ENCODE results near the gene RBM27. TPM values are rescaled to one million over a fixed set of nuclear protein-coding genes. Genes with fewer than 3 reads are reported as not detected.
"Not testable (repeated sequence)": the region's sequence is repeated elsewhere in the genome, so short reads cannot be mapped to it uniquely, and the experiment has no call there.

The RBM27 gene
- total RNA-seq, 2 experiments from 2014 or later = 19.4 to 26.4 TPM

- Histone ChIP-seq H3K9me3 (ENCODE audit: low read length) (no peaks in the 10 kb centered on the region), H3K4me1 (ENCODE audit: insufficient read depth, low read length, poor library complexity, severe bottlenecking) (peaks cover 52% of the 10 kb centered on the region), H3K79me2 (ENCODE audit: insufficient read depth, low read depth, low read length) (peaks cover 98% of the 10 kb centered on the region), H3K4me3 (ENCODE audit: low read depth, low read length, poor library complexity, severe bottlenecking) (no peak overlapping the region), H3K36me3 (ENCODE audit: insufficient read depth, low read length) (peaks cover 28% of the 10 kb centered on the region), H3K9me2 (ENCODE audit: insufficient read depth, low read length) (no peaks in the 10 kb centered on the region), H4K20me1 (ENCODE audit: insufficient read depth, low read length) (peaks cover 36% of the 10 kb centered on the region), H3K4me2 (ENCODE audit: low read length) (no peak overlapping the region), H3K27ac (ENCODE audit: low read depth, low read length, poor library complexity, severe bottlenecking) (no peak overlapping the region), H2AFZ (ENCODE audit: low read length) (no peak overlapping the region)
- POLR2A ChIA-PET = no interaction called here
- intact Hi-C loops (cut with micrococcal nuclease; ENCODE audit: unreplicated experiment) = no loop called here
- no peak for TF ChIP-seq EZH2phosphoT487 (IDR thresholded peaks at IDR 0.05; ENCODE audit: borderline replicate concordance, low read depth, low read length)
- TF ChIP-seq CTCF (conservative IDR thresholded peaks at IDR 0.05; ENCODE audit: low read length) = no peak
- CTCF ChIA-PET (ENCODE audit: unreplicated experiment) = no interaction called here
- BruUV-seq (replicated peaks) = no TSS peak
- no peak for DNase-seq (ENCODE audit: low spot score)
Observed at GRCh38 chr5:146209714-146210113, 6.3 kb downstream of the RBM27 start.

GRCh38 chr5:146210810-146211209, 7.4 kb downstream of the RBM27 start:
- intact Hi-C loops (cut with micrococcal nuclease; ENCODE audit: unreplicated experiment) = not testable (repeated sequence)
- Histone ChIP-seq H3K4me1 (ENCODE audit: insufficient read depth, low read length, poor library complexity, severe bottlenecking) (peaks cover 45% of the 10 kb centered on the region), H4K20me1 (ENCODE audit: insufficient read depth, low read length) (peaks cover 34% of the 10 kb centered on the region)

GRCh38 chr5:146213210-146213826, 9.9 kb downstream of the RBM27 start:
- no TSS peak for BruUV-seq (replicated peaks)
- H3K27ac ChIP-seq (ENCODE audit: low read depth, low read length, poor library complexity, severe bottlenecking) = no peak overlapping the region
- no peak overlapping the region for H3K4me3 ChIP-seq (ENCODE audit: low read depth, low read length, poor library complexity, severe bottlenecking)
- peaks cover 33% of the 10 kb centered on the region for H3K36me3 ChIP-seq (ENCODE audit: insufficient read depth, low read length)
- H3K9me2 ChIP-seq (ENCODE audit: insufficient read depth, low read length) = no peaks in the 10 kb centered on the region
- peaks cover 100% of the 10 kb centered on the region for H3K79me2 ChIP-seq (ENCODE audit: insufficient read depth, low read depth, low read length)
- H4K20me1 ChIP-seq (ENCODE audit: insufficient read depth, low read length) = peaks cover 31% of the 10 kb centered on the region
- H2AFZ ChIP-seq (ENCODE audit: low read length) = no peak overlapping the region
- intact Hi-C loops (cut with micrococcal nuclease; ENCODE audit: unreplicated experiment) = no loop called here
- H3K9me3 ChIP-seq (ENCODE audit: low read length) = no peaks in the 10 kb centered on the region
- ChIA-PET CTCF (ENCODE audit: unreplicated experiment) (no interaction called here), POLR2A (interaction anchor here (0.6 to 2.3 kb wide), 13 partner anchors 8 to 196 kb away, joined by 3 to 13 read pairs (median 4); partner anchors contain the start of gene LARS1)
- peaks cover 34% of the 10 kb centered on the region for H3K4me1 ChIP-seq (ENCODE audit: insufficient read depth, low read length, poor library complexity, severe bottlenecking)
- DNase-seq (ENCODE audit: low spot score) = peak; percentile 17
- TF ChIP-seq CTCF (conservative IDR thresholded peaks at IDR 0.05; ENCODE audit: low read length) (no peak), EZH2phosphoT487 (IDR thresholded peaks at IDR 0.05; ENCODE audit: borderline replicate concordance, low read depth, low read length) (no peak)
- peak overlapping the region; percentile 34 for H3K4me2 ChIP-seq (ENCODE audit: low read length)

More at GRCh38 chr5:146210810-146211209, 7.4 kb downstream of the RBM27 start:
- H3K4me2 ChIP-seq (ENCODE audit: low read length); H2AFZ ChIP-seq (ENCODE audit: low read length); H3K9me3 ChIP-seq (ENCODE audit: low read length); CTCF ChIA-PET (ENCODE audit: unreplicated experiment); DNase-seq (ENCODE audit: low spot score); H3K4me3 ChIP-seq (ENCODE audit: low read depth, low read length, poor library complexity, severe bottlenecking); H3K27ac ChIP-seq (ENCODE audit: low read depth, low read length, poor library complexity, severe bottlenecking); BruUV-seq (replicated peaks); H3K9me2 ChIP-seq (ENCODE audit: insufficient read depth, low read length): not testable (repeated sequence)
- peaks cover 98% of the 10 kb centered on the region for H3K79me2 ChIP-seq (ENCODE audit: insufficient read depth, low read depth, low read length)
- peaks cover 28% of the 10 kb centered on the region for H3K36me3 ChIP-seq (ENCODE audit: insufficient read depth, low read length)
- POLR2A ChIA-PET = interaction anchor here (1.3 kb wide), 1 partner anchor 10 kb away, joined by 4 read pairs; no protein-coding TSS in a partner anchor

- H3K9me2 ChIP-seq (ENCODE audit: insufficient read depth, low read length); DNase-seq (ENCODE audit: low spot score); H3K4me3 ChIP-seq (ENCODE audit: low read depth, low read length, poor library complexity, severe bottlenecking); H3K27ac ChIP-seq (ENCODE audit: low read depth, low read length, poor library complexity, severe bottlenecking); intact Hi-C loops (cut with micrococcal nuclease; ENCODE audit: unreplicated experiment); BruUV-seq (replicated peaks); H2AFZ ChIP-seq (ENCODE audit: low read length); H3K9me3 ChIP-seq (ENCODE audit: low read length); CTCF ChIA-PET (ENCODE audit: unreplicated experiment): not testable (repeated sequence)
- Histone ChIP-seq H3K79me2 (ENCODE audit: insufficient read depth, low read depth, low read length) (peaks cover 100% of the 10 kb centered on the region), H3K4me2 (ENCODE audit: low read length) (peak overlapping the region; percentile 34; the same call in 1 of the 2 replicates), H3K4me1 (ENCODE audit: insufficient read depth, low read length, poor library complexity, severe bottlenecking) (peaks cover 21% of the 10 kb centered on the region), H4K20me1 (ENCODE audit: insufficient read depth, low read length) (peaks cover 29% of the 10 kb centered on the region), H3K36me3 (ENCODE audit: insufficient read depth, low read length) (peaks cover 48% of the 10 kb centered on the region)
- POLR2A ChIA-PET = interaction anchor here (0.8 to 1.6 kb wide), 2 partner anchors 15 kb away, joined by 3 to 6 read pairs; no protein-coding TSS in a partner anchor
Observed at GRCh38 chr5:146214881-146215280, 11.5 kb downstream of the RBM27 start.
